Gastrocnemius medialis (tissue), 4 donors: Measurements from ENCODE around the gene SEPHS1.

Source experiments
- CTCF ChIP-seq, 5 experiments: fragments of 450-650 bp in 3 of 5; fragments of 200-600 bp in 2 of 5; sonication (generic) in 2 of 5; IDR thresholded peaks in 4 of 5; conservative IDR thresholded peaks in 1 of 5; 1 replicate in 4 of 5; 2 replicates in 1 of 5; pipeline ENCODE4 v1.5.1; 2016 to 2019; ENCODE audit warnings: antibody characterized with exemption in 5 of 5, mild to moderate bottlenecking in 3 of 5, moderate library complexity in 3 of 5
- POLR2A ChIP-seq, 2 donors: fragments of 450-650 bp; IDR thresholded peaks; one replicate each; pipeline ENCODE4 v1.6.1; 2017; ENCODE audit warnings: antibody characterized with exemption in 2 of 2, mild to moderate bottlenecking in 2 of 2, moderate library complexity in 2 of 2

GRCh38 chr10:13397052-13397451, 49.0 kb upstream of the SEPHS1 start:
- TF ChIP-seq CTCF (IDR thresholded peaks at IDR 0.05 in 4 of 5, conservative IDR thresholded peaks at IDR 0.05 in 1 of 5) (no peak), POLR2A (IDR thresholded peaks at IDR 0.05) (no peak)
